Measurements from ENCODE around the gene PTPRN2.

The PTPRN2 gene

DNA sequence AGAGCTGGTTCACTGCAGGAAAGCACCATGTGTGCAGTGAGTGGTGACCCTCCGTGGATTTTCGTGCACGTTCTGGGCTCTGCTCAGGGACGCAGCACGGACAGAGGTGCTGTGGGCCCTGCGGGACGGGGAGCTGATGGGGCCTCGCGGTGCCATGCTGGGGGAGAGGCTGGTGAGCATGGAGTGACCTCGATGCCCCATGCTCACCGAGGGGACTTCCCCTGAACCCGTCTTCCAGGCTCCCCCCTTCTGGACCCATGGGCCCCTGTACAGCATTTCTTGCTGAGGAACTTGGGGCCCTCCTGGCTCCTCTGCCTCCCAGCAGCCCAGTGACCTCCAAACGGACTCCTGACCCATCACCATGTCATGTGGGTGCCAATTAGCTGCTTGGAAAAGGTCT, 997.1 kb downstream of the PTPRN2 start:
- no peak for DNase-seq (ENCODE audit: low read depth in 4 of 4, low spot score in 1 of 4)

- no peak for DNase-seq (ENCODE audit: low read depth in 4 of 4, low spot score in 1 of 4)
These were observed 997.9 kb downstream of the PTPRN2 start for GRCh38 chr7:157589680-157590079.

DNA sequence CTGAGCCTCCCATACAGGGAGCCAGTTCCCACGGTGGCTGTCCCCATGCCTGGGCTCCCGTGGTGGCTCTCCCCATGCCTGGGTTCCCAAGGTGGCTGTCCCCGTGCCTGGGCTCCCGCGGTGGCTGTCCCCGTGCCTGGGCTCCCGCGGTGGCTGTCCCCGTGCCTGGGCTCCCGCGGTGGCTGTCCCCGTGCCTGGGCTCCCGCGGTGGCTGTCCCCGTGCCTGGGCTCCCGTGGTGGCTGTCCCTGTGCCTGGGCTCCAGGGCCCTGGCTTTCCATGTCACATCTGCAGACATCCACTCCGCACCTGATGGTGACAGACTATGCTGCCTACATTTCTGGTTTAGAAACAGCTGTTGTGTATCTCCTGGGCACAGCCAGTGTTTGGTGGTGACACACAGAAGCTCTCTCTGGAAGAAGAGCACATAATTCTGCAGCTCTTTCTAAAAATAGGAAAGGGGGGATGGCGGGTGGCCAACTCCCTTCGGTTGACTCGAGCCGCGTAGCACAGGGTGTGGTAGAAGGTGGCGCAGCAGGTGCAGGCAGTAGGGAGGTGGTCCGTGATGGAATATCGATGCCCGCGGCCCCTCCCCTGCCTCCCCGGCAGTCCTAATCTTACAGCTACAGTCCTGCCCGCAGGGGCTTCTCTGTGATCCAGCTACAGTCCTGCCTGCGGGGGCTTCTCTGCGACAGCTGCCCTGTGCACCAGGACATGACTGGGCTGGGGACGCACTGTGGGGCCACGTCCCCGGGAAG, 999.6 kb downstream of the PTPRN2 start:
- no peak for DNase-seq (ENCODE audit: low read depth in 4 of 4, low spot score in 1 of 4)

DNA sequence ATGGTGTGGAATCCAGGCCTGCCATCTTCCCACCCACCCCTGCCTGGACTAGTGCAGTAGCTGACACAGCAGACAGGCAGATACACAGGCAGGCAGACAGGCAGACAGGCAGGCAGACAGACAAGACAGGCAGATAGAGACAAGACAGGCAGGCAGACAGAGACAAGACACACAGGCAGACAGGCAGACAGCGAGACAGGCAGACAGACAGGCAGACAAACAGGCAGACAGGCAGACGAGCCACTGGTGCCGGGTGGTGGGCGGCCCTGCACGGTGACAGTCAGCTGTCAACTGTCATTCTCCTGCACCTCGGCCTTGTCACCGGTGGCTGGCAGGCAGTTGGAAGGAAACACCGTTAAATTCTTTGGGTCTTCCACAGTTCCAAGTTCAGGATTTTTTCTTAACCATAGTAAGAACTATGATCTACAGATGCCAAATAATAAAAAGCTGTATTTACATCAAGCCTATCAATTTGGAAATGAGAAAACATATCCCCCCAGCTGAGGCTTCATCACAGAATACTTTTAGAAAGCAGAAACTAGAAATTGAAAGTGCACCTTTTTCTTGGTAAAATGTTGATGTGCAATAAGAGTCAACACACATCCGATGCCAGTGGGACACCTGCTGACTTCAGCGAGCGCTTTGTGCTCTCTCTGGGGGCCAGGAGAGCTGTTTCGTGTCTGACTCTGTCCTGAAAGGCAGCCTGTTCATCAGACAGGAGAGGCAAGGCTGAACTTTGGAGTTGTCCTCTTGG, 1000.4 kb downstream of the PTPRN2 start:
- DNase-seq (ENCODE audit: low read depth in 4 of 4, low spot score in 1 of 4): no peak

- no peak for DNase-seq (ENCODE audit: low read depth in 4 of 4, low spot score in 1 of 4)
These were observed 1001.1 kb downstream of the PTPRN2 start for GRCh38 chr7:157586426-157586955.

DNA sequence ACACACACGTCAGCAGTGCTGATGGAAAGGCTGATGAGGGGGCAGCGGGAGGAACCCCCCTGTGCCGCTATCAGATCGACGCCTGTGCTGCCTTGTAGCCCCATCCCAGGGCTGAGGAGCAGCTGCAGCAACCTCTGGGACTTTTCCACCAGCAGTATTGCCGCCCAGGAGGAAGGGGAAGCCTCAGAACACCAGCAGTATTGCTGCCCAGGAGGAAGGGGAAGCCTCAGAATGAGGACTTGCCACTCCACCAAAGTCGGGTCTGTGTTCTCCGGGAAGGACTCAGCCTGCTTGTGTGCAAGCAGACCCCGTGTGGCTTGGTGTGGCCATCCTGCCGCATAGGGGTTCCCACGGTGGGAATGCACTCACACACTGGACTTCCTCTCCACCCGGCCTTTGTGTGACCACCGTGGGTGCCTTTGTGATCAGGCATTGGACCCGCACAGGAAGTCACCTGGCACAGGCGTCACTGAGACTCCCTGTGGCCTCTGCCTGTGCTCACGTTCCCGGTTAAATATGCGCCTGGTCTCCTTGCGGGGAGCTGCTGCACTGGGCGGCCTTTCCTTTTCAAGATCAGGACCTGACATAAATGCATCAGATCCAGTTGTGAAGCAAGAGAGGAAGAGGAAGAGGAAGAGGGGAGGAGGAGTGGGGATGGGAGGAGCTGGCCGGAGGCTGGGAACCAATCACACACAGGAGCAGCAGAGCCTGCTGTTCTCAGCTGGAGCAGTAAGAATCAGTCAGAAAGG, 1002.3 kb downstream of the PTPRN2 start:
- no peak for DNase-seq (ENCODE audit: low read depth in 4 of 4, low spot score in 1 of 4)

GRCh38 chr7:157584420-157584819, 1003.2 kb downstream of the PTPRN2 start:
- DNase-seq (ENCODE audit: low read depth in 4 of 4, low spot score in 1 of 4): no peak

- DNase-seq (ENCODE audit: low read depth in 4 of 4, low spot score in 1 of 4): no peak
These were observed 1005.9 kb downstream of the PTPRN2 start for GRCh38 chr7:157581740-157582139.

DNA sequence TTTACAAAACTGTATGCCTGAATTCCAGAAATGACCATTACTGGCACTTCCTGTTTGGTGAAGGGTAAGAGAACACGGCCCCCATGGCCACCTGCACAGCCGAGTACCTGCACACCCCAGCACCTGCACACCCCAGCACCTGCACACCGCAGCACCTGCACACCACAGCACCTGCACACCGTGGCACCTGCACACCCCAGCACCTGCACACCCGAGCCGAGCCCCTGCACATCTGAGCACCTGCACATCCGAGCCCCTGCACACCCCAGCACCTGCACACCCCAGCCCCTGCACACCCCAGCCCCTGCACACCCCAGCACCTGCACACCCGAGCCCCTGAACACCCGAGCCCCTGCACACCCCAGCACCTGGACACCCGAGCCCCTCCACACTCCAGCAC, 1007.3 kb downstream of the PTPRN2 start:
- no peak for DNase-seq (ENCODE audit: low read depth in 4 of 4, low spot score in 1 of 4)

DNA sequence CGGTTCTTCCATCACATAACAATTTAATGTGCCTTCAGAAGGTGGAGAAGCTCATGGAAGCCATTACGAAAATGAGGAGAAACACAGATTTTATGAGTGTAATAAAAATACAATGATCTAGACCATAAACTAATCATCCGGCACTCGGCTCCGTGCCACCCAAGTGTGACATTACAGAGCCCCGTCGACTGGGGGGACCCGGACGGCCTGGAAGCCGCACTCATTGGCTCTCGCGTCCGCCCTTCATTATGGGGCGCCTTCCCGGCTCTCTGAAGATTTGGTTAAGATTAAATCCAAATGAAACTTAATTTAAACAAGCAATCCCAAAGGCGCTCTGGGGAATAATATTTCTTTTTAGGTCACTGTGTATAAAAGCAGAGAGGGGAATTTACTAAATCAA, 1008.2 kb downstream of the PTPRN2 start:
- no peak for DNase-seq (ENCODE audit: low read depth in 4 of 4, low spot score in 1 of 4)

GRCh38 chr7:157577796-157578339, 1009.8 kb downstream of the PTPRN2 start:
- no peak for DNase-seq (ENCODE audit: low read depth in 4 of 4, low spot score in 1 of 4)

- no peak for DNase-seq (ENCODE audit: low read depth in 4 of 4, low spot score in 1 of 4)
These were observed 1010.6 kb downstream of the PTPRN2 start for GRCh38 chr7:157577061-157577460.

GRCh38 chr7:157576415-157576814, 1011.2 kb downstream of the PTPRN2 start:
- peak; percentile 7 to 44 (median 20) for DNase-seq (ENCODE audit: low read depth in 4 of 4, low spot score in 1 of 4)

DNA sequence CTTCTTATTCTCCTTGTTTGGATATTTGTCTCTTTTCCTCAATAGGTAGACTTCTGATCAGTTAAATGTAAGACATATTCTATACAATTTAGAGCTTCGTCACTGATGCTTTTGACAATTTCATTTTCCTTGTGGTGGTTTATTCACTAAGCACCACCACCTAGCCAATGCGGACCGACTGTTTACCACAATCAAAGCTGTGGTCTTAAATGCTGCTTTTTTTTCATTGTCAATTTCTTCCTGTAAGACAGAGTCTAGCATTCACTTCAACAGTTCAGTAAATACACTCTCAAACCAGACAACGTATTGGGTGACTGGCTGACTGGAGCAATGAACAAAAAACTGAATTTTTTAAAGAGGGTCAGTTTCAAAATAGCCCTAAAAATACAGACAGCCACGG, 1011.8 kb downstream of the PTPRN2 start:
- DNase-seq (ENCODE audit: low read depth in 4 of 4, low spot score in 1 of 4): no peak

GRCh38 chr7:157574914-157575586, 1012.6 kb downstream of the PTPRN2 start:
- no peak for DNase-seq (ENCODE audit: low read depth in 4 of 4, low spot score in 1 of 4)

GRCh38 chr7:157574120-157574825, 1013.4 kb downstream of the PTPRN2 start:
- no peak for DNase-seq (ENCODE audit: low read depth in 4 of 4, low spot score in 1 of 4)

- DNase-seq (ENCODE audit: low read depth in 4 of 4, low spot score in 1 of 4): no peak
These were observed 1014.4 kb downstream of the PTPRN2 start for GRCh38 chr7:157573244-157573643.

- no peak for DNase-seq (ENCODE audit: low read depth in 4 of 4, low spot score in 1 of 4)
These were observed 1015.0 kb downstream of the PTPRN2 start for GRCh38 chr7:157572622-157573021.

- DNase-seq (ENCODE audit: low read depth in 4 of 4, low spot score in 1 of 4): no peak
These were observed 1017.0 kb downstream of the PTPRN2 start for GRCh38 chr7:157570531-157571200.

GRCh38 chr7:157569967-157570366, 1017.7 kb downstream of the PTPRN2 start:
- no peak for DNase-seq (ENCODE audit: low read depth in 4 of 4, low spot score in 1 of 4)
